ENCODE measurements around the gene CREB3L2. TPM values are rescaled to one million over a fixed set of nuclear protein-coding genes. Genes with fewer than 3 reads are reported as not detected.

Gene CREB3L2
- total and polyA plus RNA-seq, 10 of the 15 experiments (the other 5 are each of a cell fraction or from before 2014, with no cell fraction given) = 6.4 to 67.1 (median 26.2) TPM

GRCh38 chr7:137985253-137985896 is 16.5 kb downstream of the CREB3L2 start (continued):
- TF ChIP-seq ZBTB4 (CRISPR knock-in tag; IDR thresholded peaks at IDR 0.05) (no peak), LARP7 (IDR thresholded peaks at IDR 0.05) (no peak; the same call in 1 of the 2 replicates), SPI1 (IDR thresholded peaks at IDR 0.05; ENCODE audit: borderline replicate concordance, insufficient read depth, low read depth, low read length) (peak; percentile 94), RAD51 (IDR thresholded peaks at IDR 0.05) (peak; percentile 59), ZBTB11 (CRISPR knock-in tag; IDR thresholded peaks at IDR 0.05) (no peak), RUNX3 (IDR thresholded peaks at IDR 0.05; ENCODE audit: low read length) (no peak), GATAD2B (conservative IDR thresholded peaks at IDR 0.05; ENCODE audit: low read depth) (peak; percentile 75), E4F1 (IDR thresholded peaks at IDR 0.05; ENCODE audit: borderline replicate concordance, partially characterized antibody) (no peak), IKZF2 (IDR thresholded peaks at IDR 0.05) (peak; percentile 85 to 92), SMARCA5 (IDR thresholded peaks at IDR 0.05) (no peak), CHD1 (IDR thresholded peaks at IDR 0.05; ENCODE audit: low read depth, low read length) (no peak), ZBED1 (IDR thresholded peaks at IDR 0.05; ENCODE audit: borderline replicate concordance) (peak; percentile 47; the same call in 1 of the 2 replicates), GABPA (IDR thresholded peaks at IDR 0.05; ENCODE audit: low read depth) (no peak), MEF2A (IDR thresholded peaks at IDR 0.05; ENCODE audit: insufficient read depth, low read depth, low read length) (peak; percentile 73), SIN3A (IDR thresholded peaks at IDR 0.05; ENCODE audit: low read depth, low read length) (no peak), RELB (IDR thresholded peaks at IDR 0.05; ENCODE audit: low read depth) (peak; percentile 82; the same call in 1 of the 2 replicates), USF1 (IDR thresholded peaks at IDR 0.05; ENCODE audit: borderline replicate concordance, extremely low read length, insufficient read depth, low read depth, low read length) (no peak), EED (IDR thresholded peaks at IDR 0.05; ENCODE audit: low read depth) (peak; percentile 48)

Measured in GM12878 (cell line).